Urinary bladder (tissue), 4 donors: ENCODE results near the gene GTF2IRD1. TPM values are rescaled to one million over a fixed set of nuclear protein-coding genes. Genes with fewer than 3 reads are reported as not detected.
A peak's percentile ranks its signal among the peaks of the same experiment; 100 is the strongest.

ENCODE experiments used
- DNase-seq: peaks from one replicate; pipeline ENCODE4 v3.0.0-alpha.2; 2015; ENCODE audit errors: extremely low spot score
- H3K27ac ChIP-seq: one replicate; pipeline ENCODE4 v1.5.1; 2013; ENCODE audit warnings: low read depth, mild to moderate bottlenecking, moderate library complexity
- H3K36me3 ChIP-seq: one replicate; pipeline ENCODE4 v1.6.1; 2013; ENCODE audit warnings: mild to moderate bottlenecking, moderate library complexity; ENCODE audit not compliant: insufficient read depth
- H3K4me1 ChIP-seq: one replicate; pipeline ENCODE4 v1.6.1; 2013; ENCODE audit warnings: mild to moderate bottlenecking, moderate library complexity; ENCODE audit not compliant: insufficient read depth
- H3K4me3 ChIP-seq: one replicate; pipeline ENCODE4 v1.5.1; 2013; ENCODE audit warnings: low read depth, low read length
- WGBS: extraction: QIAGEN DNeasy Blood & Tissue Kit; methylation state at CpG from one replicate; pipeline ENCODE4 v1.1.7; 2013; 5-methylcytosine and 5-hydroxymethylcytosine counted together
- polyA plus RNA-seq: library from polyadenylated mRNA; stranded (reverse); fragments of 200-250 nt; gene quantifications from one replicate; pipeline ENCODE4 v1.2.3, GENCODE V29; 2013
- total RNA-seq: library from RNA; depleted of rRNA; stranded (reverse); fragments of >200 nt; gene quantifications from one replicate; pipeline ENCODE4 v1.2.3, GENCODE V29; 2014
- donor health status: healthy with polysubstance abuse.
- donor health status: healthy.

The GTF2IRD1 gene
- total and polyA plus RNA-seq, 2 donors = 8.6 to 22.7 TPM

- H3K36me3 ChIP-seq = no peaks in the 10 kb centered on the region
- H3K27ac ChIP-seq = no peak overlapping the region
- WGBS = 91% methylated on average over 17 of the region's 17 CpGs
- no peaks in the 10 kb centered on the region for H3K4me1 ChIP-seq
- H3K4me3 ChIP-seq = no peak overlapping the region
- no peak for DNase-seq
These were observed 130.7 kb downstream of the GTF2IRD1 start for GRCh38 chr7:74584160-74584954.

- no peak for DNase-seq
- Histone ChIP-seq H3K27ac (no peak overlapping the region), H3K4me1 (no peaks in the 10 kb centered on the region)
These were observed 132.1 kb downstream of the GTF2IRD1 start for GRCh38 chr7:74585844-74586243.

GRCh38 chr7:74586258-74587175 lies 132.8 kb downstream of the GTF2IRD1 start:
- 66% methylated on average over 18 of the region's 18 CpGs for WGBS
- H3K36me3 ChIP-seq = no peaks in the 10 kb centered on the region
- no peaks in the 10 kb centered on the region for H3K4me1 ChIP-seq
- H3K27ac ChIP-seq = no peak overlapping the region
- no peak for DNase-seq
- H3K4me3 ChIP-seq = no peak overlapping the region

More at GRCh38 chr7:74585844-74586243, 132.1 kb downstream of the GTF2IRD1 start:
- Histone ChIP-seq H3K36me3 (no peaks in the 10 kb centered on the region), H3K4me3 (no peak overlapping the region)

- Histone ChIP-seq H3K27ac (peak overlapping the region; percentile 65), H3K4me3 (no peak overlapping the region), H3K36me3 (no peaks in the 10 kb centered on the region), H3K4me1 (no peaks in the 10 kb centered on the region)
- no peak for DNase-seq
- whole genome bisulfite sequencing = 34% methylated on average over 13 of the region's 13 CpGs
These were observed 133.9 kb downstream of the GTF2IRD1 start for GRCh38 chr7:74587435-74588126.

GRCh38 chr7:74590813-74591212 lies 137.1 kb downstream of the GTF2IRD1 start:
- 93% methylated on average over 16 of the region's 16 CpGs for WGBS
- H3K27ac ChIP-seq = no peak overlapping the region
- no peak for DNase-seq
- H3K36me3 ChIP-seq = no peaks in the 10 kb centered on the region
- H3K4me3 ChIP-seq = no peak overlapping the region
- no peaks in the 10 kb centered on the region for H3K4me1 ChIP-seq

- no peaks in the 10 kb centered on the region for H3K4me1 ChIP-seq
- no peak overlapping the region for H3K4me3 ChIP-seq
- H3K27ac ChIP-seq = no peak overlapping the region
- 86% methylated on average over 1 of the region's 1 CpG for WGBS
- no peak for DNase-seq
- H3K36me3 ChIP-seq = no peaks in the 10 kb centered on the region
These were observed 144.9 kb downstream of the GTF2IRD1 start for GRCh38 chr7:74598558-74598957.

- no peak for DNase-seq
- H3K27ac ChIP-seq = no peak overlapping the region
- 86% methylated on average over 4 of the region's 4 CpGs for WGBS
- no peaks in the 10 kb centered on the region for H3K36me3 ChIP-seq
- no peaks in the 10 kb centered on the region for H3K4me1 ChIP-seq
- H3K4me3 ChIP-seq = no peak overlapping the region
These were observed 145.5 kb downstream of the GTF2IRD1 start for GRCh38 chr7:74599244-74599643.

GRCh38 chr7:74604326-74605020 lies 150.8 kb downstream of the GTF2IRD1 start:
- Histone ChIP-seq H3K27ac (peak overlapping the region; percentile 31), H3K36me3 (no peaks in the 10 kb centered on the region), H3K4me3 (no peak overlapping the region), H3K4me1 (peaks cover 3% of the 10 kb centered on the region)
- no peak for DNase-seq
- 94% methylated on average over 7 of the region's 7 CpGs for WGBS

GRCh38 chr7:74606101-74606908 lies 152.6 kb downstream of the GTF2IRD1 start:
- H3K27ac ChIP-seq = peak overlapping the region; percentile 83
- 8% methylated on average over 51 of the region's 51 CpGs for WGBS
- no peak for DNase-seq
- peaks cover 3% of the 10 kb centered on the region for H3K4me1 ChIP-seq
- no peaks in the 10 kb centered on the region for H3K36me3 ChIP-seq
- H3K4me3 ChIP-seq = peak overlapping the region; percentile 47

- H3K4me1 ChIP-seq = peaks cover 3% of the 10 kb centered on the region
- no peaks in the 10 kb centered on the region for H3K36me3 ChIP-seq
- no peak for DNase-seq
- H3K27ac ChIP-seq = peak overlapping the region; percentile 77
- 64% methylated on average over 15 of the region's 15 CpGs for WGBS
- H3K4me3 ChIP-seq = peak overlapping the region; percentile 47
These were observed 153.3 kb downstream of the GTF2IRD1 start for GRCh38 chr7:74606909-74607510.

GRCh38 chr7:74612015-74612829 lies 158.5 kb downstream of the GTF2IRD1 start:
- Histone ChIP-seq H3K4me1 (no peaks in the 10 kb centered on the region), H3K36me3 (no peaks in the 10 kb centered on the region), H3K27ac (no peak overlapping the region), H3K4me3 (no peak overlapping the region)
- no peak for DNase-seq
- 75% methylated on average over 11 of the region's 11 CpGs for WGBS
